ENCODE data around the gene CLASRP.
A peak's percentile ranks its signal among the peaks of the same experiment; 100 is the strongest.
"Not testable (repeated sequence)": the region's sequence is repeated elsewhere in the genome, so short reads cannot be mapped to it uniquely, and the experiment has no call there.

Gene CLASRP

GRCh38 chr19:45094707-45095106 is 55.9 kb downstream of the CLASRP start:
- intact Hi-C loops (cut with DNase I), result loop anchor here (5.0 kb wide), 1 partner anchor 83 kb away; the partner anchor contains the start of genes BLOC1S3 and TRAPPC6A
- no peak for DNase-seq

- intact Hi-C loops (cut with DNase I), result no loop called here
- DNase-seq, result no peak
Observed at GRCh38 chr19:45095496-45096413, 56.9 kb downstream of the CLASRP start.

GRCh38 chr19:45096700-45097099 is 57.9 kb downstream of the CLASRP start:
- intact Hi-C loops (cut with DNase I), result no loop called here
- no peak for DNase-seq

- intact Hi-C loops (cut with DNase I), result no loop called here
Observed at GRCh38 chr19:45097450-45097775, 58.6 kb downstream of the CLASRP start.

GRCh38 chr19:45097776-45098520 is 59.1 kb downstream of the CLASRP start:
- intact Hi-C loops (cut with DNase I), result no loop called here
- peak in 26 of 42 donors; percentile 14 to 87 (median 52) for DNase-seq

More at GRCh38 chr19:45097450-45097775, 58.6 kb downstream of the CLASRP start:
- no peak for DNase-seq

- intact Hi-C loops (cut with DNase I), result no loop called here
- DNase-seq, result peak in 41 of 42 donors; percentile 43 to 91 (median 72)
Observed at GRCh38 chr19:45098521-45099466, 59.9 kb downstream of the CLASRP start.

- intact Hi-C loops (cut with DNase I), result no loop called here
- DNase-seq, result peak in 2 of 42 donors; percentile 9 to 21
Observed at GRCh38 chr19:45099467-45100191, 60.8 kb downstream of the CLASRP start.

- no peak for DNase-seq
- intact Hi-C loops (cut with DNase I), result no loop called here
Observed at GRCh38 chr19:45100201-45100600, 61.4 kb downstream of the CLASRP start.

GRCh38 chr19:45100846-45101252 is 62.0 kb downstream of the CLASRP start:
- no peak for DNase-seq
- intact Hi-C loops (cut with DNase I), result no loop called here

GRCh38 chr19:45101806-45102205 is 63.0 kb downstream of the CLASRP start:
- DNase-seq, result no peak
- intact Hi-C loops (cut with DNase I), result no loop called here

GRCh38 chr19:45102481-45102880 is 63.6 kb downstream of the CLASRP start:
- intact Hi-C loops (cut with DNase I), result no loop called here
- no peak for DNase-seq

GRCh38 chr19:45103156-45103507 is 64.3 kb downstream of the CLASRP start:
- peak in 40 of 42 donors; percentile 29 to 80 (median 57) for DNase-seq
- intact Hi-C loops (cut with DNase I), result no loop called here

GRCh38 chr19:45103508-45104319 is 64.9 kb downstream of the CLASRP start:
- DNase-seq, result peak in 2 of 42 donors; percentile 33 to 46
- intact Hi-C loops (cut with DNase I), result no loop called here

- intact Hi-C loops (cut with DNase I), result no loop called here
- DNase-seq, result no peak
Observed at GRCh38 chr19:45104658-45105349, 66.0 kb downstream of the CLASRP start.

GRCh38 chr19:45106363-45106762 is 67.5 kb downstream of the CLASRP start:
- intact Hi-C loops (cut with DNase I); DNase-seq: not testable (repeated sequence)

GRCh38 chr19:45107621-45108150 is 68.8 kb downstream of the CLASRP start:
- no peak for DNase-seq
- intact Hi-C loops (cut with DNase I), result no loop called here

- intact Hi-C loops (cut with DNase I), result no loop called here
- no peak for DNase-seq
Observed at GRCh38 chr19:45110851-45111266, 72.0 kb downstream of the CLASRP start.

Measured in head of caudate nucleus (tissue), 42 donors.